Activated CD4-positive, alpha-beta T cell treated with anti-CD3 and anti-CD28 coated beads for 4 hours (primary cell): ENCODE measurements around the gene PADI2.

Experiments
- DNase-seq, 2 donors: peaks; one replicate each; pipeline ENCODE4 v3.0.0-alpha.2; 2020

The PADI2 gene

GRCh38 chr1:17112076-17112475 lies 7.2 kb downstream of the PADI2 start:
- no peak for DNase-seq

- DNase-seq: no peak
These were observed 8.7 kb downstream of the PADI2 start for GRCh38 chr1:17110555-17110926.

- no peak for DNase-seq
These were observed 9.2 kb downstream of the PADI2 start for GRCh38 chr1:17109892-17110554.

DNA sequence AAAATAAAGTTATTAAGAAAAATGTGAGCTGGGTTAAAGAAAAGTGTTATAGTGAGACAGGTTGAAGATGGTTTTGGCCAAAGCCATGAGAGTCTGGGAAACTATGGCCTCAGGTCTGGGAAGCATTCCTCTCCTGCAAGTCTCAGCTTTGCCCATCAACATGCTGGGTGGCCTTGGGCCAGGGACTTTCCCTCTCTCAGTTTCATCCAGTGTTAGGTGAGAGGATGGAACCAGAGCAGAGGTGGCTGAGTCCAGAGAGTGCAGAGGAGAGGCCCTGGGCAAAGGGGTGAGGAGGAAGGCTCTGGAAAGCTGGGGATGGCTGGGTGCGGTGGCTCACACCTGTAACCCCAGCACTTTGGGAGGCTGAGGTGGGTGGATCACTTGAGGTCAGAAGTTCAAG lies 10.5 kb downstream of the PADI2 start:
- DNase-seq: no peak

DNA sequence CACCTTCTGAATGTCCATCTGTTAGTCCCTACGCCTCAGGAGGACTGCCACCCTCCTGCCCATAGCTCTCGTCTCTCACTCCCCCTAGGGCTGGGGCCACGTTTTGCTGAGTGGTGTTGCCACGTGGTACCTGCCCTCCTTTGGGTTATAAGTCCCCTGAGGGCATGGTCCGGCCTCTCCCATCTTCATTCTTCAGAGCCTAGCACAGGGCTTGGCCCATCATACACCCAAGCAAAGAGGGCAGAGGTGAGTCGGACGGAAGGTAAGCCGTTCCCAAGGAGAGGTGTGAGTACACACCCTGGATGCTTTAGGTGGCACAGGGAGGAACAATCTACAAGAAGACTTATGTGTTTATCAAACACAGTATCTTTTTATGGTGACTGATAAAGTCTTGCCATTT lies 10.9 kb downstream of the PADI2 start:
- no peak for DNase-seq

- no peak for DNase-seq
These were observed 14.5 kb downstream of the PADI2 start for GRCh38 chr1:17104782-17105181.

DNA sequence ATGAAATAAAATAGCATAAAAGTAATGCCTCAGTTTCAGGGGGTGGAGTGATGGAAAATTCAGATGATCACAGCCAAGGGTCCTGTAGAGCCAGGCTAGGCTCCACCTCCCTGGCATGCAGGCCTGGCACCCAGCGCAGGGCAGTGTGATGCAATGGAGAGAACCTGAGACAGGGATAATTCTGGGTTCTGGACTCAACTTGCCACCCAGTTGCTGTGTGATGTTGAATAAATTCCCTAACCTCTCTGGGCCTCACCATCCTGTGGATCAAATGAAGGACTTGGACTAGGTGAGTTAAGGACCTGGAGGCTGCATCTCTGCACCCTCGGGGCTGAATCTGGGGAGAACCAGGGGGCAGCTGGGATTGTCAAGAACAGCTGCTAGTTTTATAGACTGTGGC lies 17.0 kb downstream of the PADI2 start:
- no peak for DNase-seq

DNA sequence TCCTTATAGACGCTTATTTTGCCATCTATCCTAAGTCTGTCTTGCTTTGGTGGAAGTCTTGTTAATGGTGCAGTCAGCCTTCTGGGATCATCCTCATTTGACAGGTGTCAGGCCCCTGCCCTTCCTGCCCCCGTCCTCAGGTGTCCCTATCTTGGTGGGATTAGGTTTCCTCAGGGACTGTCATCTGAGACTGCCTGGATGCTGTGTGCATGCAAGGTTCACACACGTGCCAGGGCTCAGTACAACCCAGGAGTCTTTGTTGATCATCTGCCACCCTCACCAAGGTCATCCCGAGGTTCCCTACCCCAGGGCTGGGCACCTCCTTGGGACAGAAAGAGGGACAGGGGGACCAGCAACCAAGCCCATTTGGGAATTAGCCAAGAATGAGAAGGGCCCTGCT lies 18.0 kb downstream of the PADI2 start:
- no peak for DNase-seq

DNA sequence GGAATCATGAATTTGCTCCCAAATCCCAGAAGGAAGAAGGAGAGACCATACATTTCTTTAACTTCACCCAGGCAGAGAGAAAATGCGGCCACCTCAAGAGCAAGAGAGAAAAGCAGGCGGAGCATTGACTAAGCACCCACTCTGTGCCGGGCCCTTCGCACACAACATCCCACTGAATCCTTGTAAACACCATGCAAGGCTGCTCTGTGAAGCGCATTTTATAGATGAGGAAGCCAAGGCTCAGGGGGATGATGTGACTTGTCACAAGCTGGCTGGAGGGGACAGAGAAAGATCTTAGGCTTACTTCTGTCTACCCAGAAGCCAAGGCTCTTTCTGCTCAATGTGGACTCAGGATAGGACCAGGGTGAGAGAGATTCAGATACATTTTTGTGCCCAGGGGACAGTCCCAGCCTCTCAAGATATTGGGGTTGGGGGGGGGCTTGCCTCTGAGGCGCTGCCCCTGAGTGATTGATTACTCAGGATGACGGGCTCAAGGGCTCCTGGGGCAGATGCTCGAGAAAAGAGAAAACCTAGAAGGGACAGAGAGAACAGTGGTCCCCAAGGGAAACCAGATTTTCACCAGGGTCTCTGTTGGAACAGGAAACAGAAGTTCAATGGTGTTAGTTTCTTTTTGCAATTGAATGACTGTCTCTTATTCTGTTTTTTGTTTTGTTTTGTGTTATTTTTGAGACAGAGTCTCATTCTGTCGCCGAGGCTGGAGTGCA lies 19.5 kb downstream of the PADI2 start:
- no peak for DNase-seq

DNA sequence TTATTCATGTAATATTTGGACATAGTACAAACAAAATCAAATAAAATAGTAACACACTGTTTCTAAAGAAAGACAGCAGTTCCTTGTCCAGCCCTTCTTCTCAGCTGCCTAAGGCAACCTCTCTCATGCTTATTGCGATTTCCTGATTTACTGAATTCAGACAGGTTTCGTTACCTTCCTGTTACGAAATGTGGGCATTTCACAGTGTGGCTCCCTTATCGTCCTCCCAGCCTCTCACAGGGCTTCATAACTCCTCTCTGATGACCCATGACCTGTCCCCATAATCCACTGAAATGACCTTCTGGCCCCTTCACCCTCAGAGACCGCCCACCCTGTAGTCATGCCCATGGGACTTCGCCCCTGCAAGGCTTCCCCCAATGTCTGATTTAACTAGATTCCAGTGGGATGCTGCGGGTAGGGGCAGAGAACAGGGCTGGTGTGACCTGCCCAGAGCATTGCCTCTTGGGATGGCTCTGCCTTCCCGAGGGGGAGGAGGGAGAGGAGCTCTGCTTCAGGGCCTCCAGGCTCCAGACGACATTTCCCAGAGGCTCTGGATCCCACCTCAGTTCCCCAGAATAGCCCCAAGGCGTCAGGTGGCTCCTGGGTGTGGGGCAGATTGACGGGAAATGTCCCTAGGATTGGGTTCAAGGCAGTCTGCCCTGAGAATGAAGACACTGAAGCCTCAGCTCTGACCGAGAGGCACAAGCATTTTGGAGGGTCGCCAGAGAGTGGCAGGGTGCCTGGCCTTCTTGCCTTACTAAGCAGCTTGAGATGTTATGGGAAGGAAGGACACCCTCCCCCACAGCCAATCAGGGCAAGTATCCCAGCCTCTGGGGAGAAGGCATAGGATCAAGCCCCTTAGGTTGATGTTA lies 20.6 kb downstream of the PADI2 start:
- no peak for DNase-seq

DNA sequence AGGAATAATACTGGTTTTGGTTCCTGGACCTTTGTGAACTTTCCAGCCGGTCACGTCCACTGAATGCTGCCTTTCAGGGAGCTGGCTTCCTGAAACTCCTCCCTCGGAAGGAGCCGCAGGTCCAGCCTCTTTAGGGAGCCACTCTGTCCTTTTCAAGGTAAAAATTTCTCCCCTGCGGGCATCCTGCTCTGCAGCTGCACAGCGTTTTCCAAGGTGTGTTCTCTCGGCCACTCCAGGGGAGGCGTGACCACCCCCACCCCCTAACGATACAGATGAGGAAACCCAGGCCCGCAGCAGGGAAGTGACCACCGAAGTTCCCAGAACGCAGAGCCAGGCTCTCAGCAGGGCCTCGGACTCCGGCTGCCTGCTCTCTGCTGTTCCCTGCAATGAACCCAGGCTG lies 21.5 kb downstream of the PADI2 start:
- no peak for DNase-seq

GRCh38 chr1:17097147-17097546 lies 22.1 kb downstream of the PADI2 start:
- DNase-seq: no peak

GRCh38 chr1:17096584-17096983 lies 22.7 kb downstream of the PADI2 start:
- no peak for DNase-seq

DNA sequence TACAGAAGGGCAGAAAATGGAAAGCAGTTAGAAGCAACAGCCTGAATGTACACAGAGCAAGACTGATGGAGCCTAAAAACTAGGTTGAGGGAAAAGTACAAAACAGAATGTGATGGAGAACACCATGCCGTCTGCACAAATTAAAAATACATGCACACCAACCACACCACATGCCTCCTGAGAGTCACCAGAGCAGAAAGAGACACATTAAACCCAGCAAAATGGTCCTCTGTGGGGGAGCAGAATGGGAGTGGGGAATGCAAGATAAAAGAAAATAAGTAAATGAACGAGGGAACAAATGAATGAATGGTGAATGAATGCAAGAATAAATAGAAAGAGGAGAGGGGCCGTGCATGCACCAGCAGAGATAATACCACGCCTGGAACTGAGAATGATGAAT lies 24.1 kb downstream of the PADI2 start:
- DNase-seq: no peak

- DNase-seq: no peak
These were observed 24.6 kb downstream of the PADI2 start for GRCh38 chr1:17094664-17095063.

GRCh38 chr1:17093822-17094393 lies 25.3 kb downstream of the PADI2 start:
- DNase-seq: no peak

DNA sequence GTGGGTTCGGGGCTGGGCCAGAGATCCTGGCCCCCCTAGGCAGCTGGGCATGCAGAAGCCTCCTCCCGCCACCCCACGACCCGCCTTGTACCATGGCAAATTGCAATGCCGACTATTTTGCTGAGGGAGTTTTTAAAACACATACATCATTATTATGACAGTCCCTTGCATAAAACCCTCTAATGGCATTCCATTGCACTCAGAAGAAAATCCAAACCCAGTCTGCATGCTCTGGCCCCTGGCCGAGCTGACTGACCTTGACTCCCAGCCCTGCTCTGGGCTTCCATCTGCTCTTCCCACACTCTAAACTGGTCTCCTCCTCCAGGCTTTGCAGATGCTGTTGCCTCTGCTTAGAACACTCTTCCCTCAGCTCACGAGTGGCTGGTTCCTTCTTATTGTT lies 28.0 kb downstream of the PADI2 start:
- DNase-seq: no peak

GRCh38 chr1:17089506-17089905 lies 29.7 kb downstream of the PADI2 start:
- no peak for DNase-seq

DNA sequence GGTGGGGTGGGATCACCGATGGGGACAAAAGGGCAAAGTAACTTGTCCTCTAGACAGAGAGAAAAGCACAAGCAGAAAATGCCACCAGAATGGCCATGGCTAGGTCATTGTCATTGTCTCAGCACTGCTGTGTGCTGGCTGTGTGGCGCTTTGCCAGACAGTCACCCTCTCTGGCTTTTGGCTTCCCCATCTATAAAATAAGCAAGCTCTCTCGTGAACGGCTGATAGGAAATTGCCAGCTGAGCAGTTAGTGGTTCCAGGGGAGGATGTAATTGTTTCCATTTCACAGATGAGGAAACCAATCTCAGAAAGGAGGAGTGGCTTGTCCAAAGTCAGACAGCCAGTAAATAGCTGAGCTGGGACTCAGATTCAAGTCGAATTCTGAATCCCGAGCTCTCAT lies 32.5 kb downstream of the PADI2 start:
- no peak for DNase-seq

DNA sequence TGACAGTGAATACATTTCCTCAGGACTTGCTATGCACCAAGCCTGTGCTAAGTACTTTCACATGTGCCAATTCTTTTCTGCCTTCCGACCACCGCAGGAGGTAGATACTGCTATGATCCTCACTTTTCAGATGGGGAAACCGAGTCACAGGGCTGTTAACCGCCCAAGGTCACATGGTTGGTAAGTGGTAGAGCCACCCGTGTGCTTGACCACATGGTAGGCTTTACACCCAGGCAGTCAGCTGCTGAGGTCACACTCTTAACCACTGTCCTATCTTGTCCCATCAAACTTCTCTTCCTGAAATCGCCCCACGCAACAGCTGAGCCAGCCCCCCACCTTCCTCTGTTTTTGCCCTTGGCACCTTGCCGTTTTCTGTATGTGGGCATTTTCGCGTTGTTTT lies 34.5 kb downstream of the PADI2 start:
- DNase-seq: no peak

GRCh38 chr1:17082761-17083160 lies 36.5 kb downstream of the PADI2 start:
- no peak for DNase-seq

DNA sequence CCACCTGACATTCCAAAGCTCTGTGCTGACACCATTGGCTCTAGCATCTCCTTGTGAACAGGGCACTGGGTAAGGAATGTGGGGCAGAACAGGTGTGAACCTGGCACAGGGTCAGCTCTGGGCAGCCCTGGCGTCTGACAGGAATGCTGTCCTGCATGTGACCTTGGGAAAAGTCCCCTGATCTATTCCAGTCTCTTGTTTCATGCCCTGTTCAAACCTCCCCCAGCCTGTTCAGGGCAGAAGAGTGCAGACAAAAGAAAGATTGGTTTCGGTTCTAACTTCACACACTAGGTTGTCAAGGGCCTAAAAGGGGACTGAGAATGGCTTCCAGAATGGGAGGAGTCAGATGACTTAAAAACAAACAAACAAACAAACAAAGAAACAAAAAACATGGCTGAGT lies 37.8 kb downstream of the PADI2 start:
- no peak for DNase-seq

DNA sequence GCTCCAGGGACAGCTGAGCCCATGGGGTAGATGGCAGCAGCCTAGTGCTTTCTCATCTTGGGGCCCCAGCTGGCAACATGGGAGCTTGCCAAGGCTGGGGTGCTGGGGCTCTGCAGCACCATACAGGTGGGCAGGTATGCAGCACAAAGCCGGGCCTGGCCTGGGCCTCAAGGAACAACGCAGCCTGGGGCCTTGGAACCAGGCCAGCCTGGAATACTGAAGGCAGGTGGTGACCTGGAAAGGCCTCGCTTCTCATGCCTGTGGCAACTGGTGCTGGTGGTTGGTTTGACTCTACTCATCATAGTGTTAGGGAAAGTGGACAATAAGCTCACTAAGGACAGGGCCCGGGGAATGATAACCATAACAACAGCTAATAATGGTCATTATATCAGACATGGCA lies 38.4 kb downstream of the PADI2 start:
- DNase-seq: no peak
